WTC11 (cell line): ENCODE data around the gene NDRG3. TPM values are rescaled to one million over a fixed set of nuclear protein-coding genes. Genes with fewer than 3 reads are reported as not detected.
A peak's percentile ranks its signal among the peaks of the same experiment; 100 is the strongest.

ENCODE experiments used
- ATAC-seq: fragments of 200-7000 bp; cut with Tn5 transposase; 2 replicates; pipeline ENCODE4 v1.10.0; 2021; ENCODE audit warnings: mild to moderate bottlenecking, moderate library complexity
- CTCF ChIA-PET: fragments of 300-600 bp; sonication (Branson Sonifier 250); formaldehyde crosslinking; loops from one replicate; lab custom pipeline; 2021; ENCODE audit warnings: antibody characterized with exemption; lab: Charles Lee
- POLR2A ChIA-PET: fragments of 350-600 bp; sonication (Branson Sonifier 250); formaldehyde crosslinking; loops from one replicate; lab custom pipeline; 2021; ENCODE audit warnings: antibody characterized with exemption; lab: Charles Lee
- DNase-seq: peaks from one replicate; pipeline ENCODE4 v3.0.0; 2021; ENCODE audit warnings: low spot score
- H3K27ac Mint-ChIP-seq: 2 replicates; pipeline ENCODE4 v1.8.0; 2021; ENCODE audit warnings: mixed read lengths
- H3K27me3 Mint-ChIP-seq: 2 replicates; pipeline ENCODE4 v1.8.0; 2021; ENCODE audit warnings: low read depth, mild to moderate bottlenecking, moderate library complexity, mixed read lengths
- H3K36me3 Mint-ChIP-seq: 2 replicates; pipeline ENCODE4 v1.8.0; 2021; ENCODE audit warnings: mixed read lengths
- H3K4me1 Mint-ChIP-seq: 2 replicates; pipeline ENCODE4 v1.8.0; 2022; ENCODE audit warnings: mixed read lengths
- H3K4me3 Mint-ChIP-seq: 2 replicates; pipeline ENCODE4 v1.8.0; 2021; ENCODE audit warnings: mild to moderate bottlenecking, moderate library complexity, mixed read lengths
- H3K9me3 Mint-ChIP-seq: 2 replicates; pipeline ENCODE4 v1.8.0; 2021; ENCODE audit warnings: mixed read lengths
- ATF3 ChIP-seq: sonication (generic); formaldehyde crosslinking; conservative IDR thresholded peaks from 2 replicates; pipeline ENCODE4 v1.8.1; 2022; ENCODE audit warnings: mild to moderate bottlenecking, missing genetic modification reagents
- E2F1 ChIP-seq: sonication (generic); formaldehyde crosslinking; IDR thresholded peaks from 2 replicates; pipeline ENCODE4 v1.8.0; 2022; ENCODE audit warnings: mild to moderate bottlenecking, missing genetic modification reagents
- E2F4 ChIP-seq: sonication (generic); formaldehyde crosslinking; IDR thresholded peaks from 2 replicates; pipeline ENCODE4 v1.8.1; 2022; ENCODE audit warnings: low read depth, mild to moderate bottlenecking, moderate library complexity, missing genetic modification reagents, borderline replicate concordance
- ESRRA ChIP-seq: sonication (generic); formaldehyde crosslinking; IDR thresholded peaks from 2 replicates; pipeline ENCODE4 v1.8.1; 2022; ENCODE audit warnings: mild to moderate bottlenecking, missing genetic modification reagents, borderline replicate concordance
- FOXP1 ChIP-seq: sonication (generic); formaldehyde crosslinking; IDR thresholded peaks from 2 replicates; pipeline ENCODE4 v1.8.0; 2022; ENCODE audit warnings: missing genetic modification reagents, mild to moderate bottlenecking, moderate library complexity, borderline replicate concordance
- GRHL2 ChIP-seq: fragments of 250-450 bp; sonication (Bioruptor Pico); IDR thresholded peaks from 2 replicates; pipeline ENCODE4 v1.8.0; 2022; ENCODE audit warnings: mild to moderate bottlenecking, moderate library complexity; ENCODE audit not compliant: insufficient replicate concordance, severe bottlenecking
- GTF2I ChIP-seq: fragments of 250-450 bp; sonication (Bioruptor Pico); conservative IDR thresholded peaks from 2 replicates; pipeline ENCODE4 v1.4.0; 2021; ENCODE audit warnings: mild to moderate bottlenecking
- HMGA2 ChIP-seq: fragments of 250-450 bp; sonication (Bioruptor Pico); IDR thresholded peaks from 2 replicates; pipeline ENCODE4 v1.4.0; 2021; ENCODE audit warnings: mild to moderate bottlenecking, moderate library complexity
- MXD4 ChIP-seq: fragments of 250-450 bp; sonication (Bioruptor Pico); IDR thresholded peaks from 2 replicates; pipeline ENCODE4 v1.8.0; 2021; ENCODE audit warnings: mild to moderate bottlenecking, moderate library complexity, borderline replicate concordance
- STAT6 ChIP-seq: sonication (generic); formaldehyde crosslinking; conservative IDR thresholded peaks from 2 replicates; pipeline ENCODE4 v1.8.1; 2023; ENCODE audit warnings: mild to moderate bottlenecking, low read depth, missing genetic modification reagents, moderate library complexity
- TEAD1 ChIP-seq: sonication (generic); formaldehyde crosslinking; IDR thresholded peaks from 2 replicates; pipeline ENCODE4 v1.8.0; 2022; ENCODE audit warnings: mild to moderate bottlenecking, missing genetic modification reagents
- ZMAT4 ChIP-seq: fragments of 250-450 bp; sonication (Bioruptor Pico); IDR thresholded peaks from 2 replicates; pipeline ENCODE4 v1.9.0; 2021; ENCODE audit warnings: mild to moderate bottlenecking
- ZNF232 ChIP-seq: sonication (generic); formaldehyde crosslinking; IDR thresholded peaks from 2 replicates; pipeline ENCODE4 v1.8.0; 2022; ENCODE audit warnings: mild to moderate bottlenecking, missing genetic modification reagents
- ZNF396 ChIP-seq: fragments of 250-450 bp; sonication (Bioruptor Pico); IDR thresholded peaks from 2 replicates; pipeline ENCODE4 v1.8.0; 2021; ENCODE audit warnings: mild to moderate bottlenecking, moderate library complexity, borderline replicate concordance
- ZNF425 ChIP-seq: fragments of 250-450 bp; sonication (Bioruptor Pico); conservative IDR thresholded peaks from 2 replicates; pipeline ENCODE4 v1.9.0; 2021; ENCODE audit warnings: mild to moderate bottlenecking
- total RNA-seq: library from RNA; stranded (reverse); gene quantifications from 3 replicates; pipeline ENCODE4 v1.2.3, GENCODE V29; 2021
- TF ChIP-seq, protein P1 (sequence below): sonication (generic); formaldehyde crosslinking; IDR thresholded peaks from 2 replicates; pipeline ENCODE4 v1.8.1; 2022; ENCODE audit warnings: mild to moderate bottlenecking, moderate library complexity, missing genetic modification reagents
- TF ChIP-seq, protein P2 (sequence below): sonication (generic); formaldehyde crosslinking; IDR thresholded peaks from 2 replicates; pipeline ENCODE4 v1.8.1; 2022; ENCODE audit warnings: mild to moderate bottlenecking, missing genetic modification reagents, moderate library complexity, borderline replicate concordance
- TF ChIP-seq, protein P3 (sequence below): sonication (generic); formaldehyde crosslinking; IDR thresholded peaks from 2 replicates; pipeline ENCODE4 v1.8.1; 2022; ENCODE audit warnings: missing genetic modification reagents, borderline replicate concordance

The NDRG3 gene
- total RNA-seq, 1 experiment from 2014 or later = 27.0 TPM

- TF ChIP-seq ZNF425 (CRISPR knock-in tag) (no peak), GTF2I (0 out of 2 replicates have a peak, but pooled peaks have one; percentile 43), FOXP1 (CRISPR knock-in tag) (peak; percentile 33; the same call in 1 of the 2 replicates), GRHL2 (CRISPR knock-in tag) (no peak), MXD4 (CRISPR knock-in tag) (no peak), TEAD1 (CRISPR knock-in tag) (no peak), ZNF396 (CRISPR knock-in tag) (no peak), ESRRA (CRISPR knock-in tag) (0 out of 2 replicates have a peak, but pooled peaks have one; percentile 49), E2F4 (CRISPR knock-in tag) (no peak), ZNF232 (CRISPR knock-in tag) (no peak)
- TF ChIP-seq, protein P1, sequence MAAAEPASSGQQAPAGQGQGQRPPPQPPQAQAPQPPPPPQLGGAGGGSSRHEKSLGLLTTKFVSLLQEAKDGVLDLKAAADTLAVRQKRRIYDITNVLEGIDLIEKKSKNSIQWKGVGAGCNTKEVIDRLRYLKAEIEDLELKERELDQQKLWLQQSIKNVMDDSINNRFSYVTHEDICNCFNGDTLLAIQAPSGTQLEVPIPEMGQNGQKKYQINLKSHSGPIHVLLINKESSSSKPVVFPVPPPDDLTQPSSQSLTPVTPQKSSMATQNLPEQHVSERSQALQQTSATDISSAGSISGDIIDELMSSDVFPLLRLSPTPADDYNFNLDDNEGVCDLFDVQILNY (CRISPR knock-in tag) = no peak
- TF ChIP-seq, protein P2, sequence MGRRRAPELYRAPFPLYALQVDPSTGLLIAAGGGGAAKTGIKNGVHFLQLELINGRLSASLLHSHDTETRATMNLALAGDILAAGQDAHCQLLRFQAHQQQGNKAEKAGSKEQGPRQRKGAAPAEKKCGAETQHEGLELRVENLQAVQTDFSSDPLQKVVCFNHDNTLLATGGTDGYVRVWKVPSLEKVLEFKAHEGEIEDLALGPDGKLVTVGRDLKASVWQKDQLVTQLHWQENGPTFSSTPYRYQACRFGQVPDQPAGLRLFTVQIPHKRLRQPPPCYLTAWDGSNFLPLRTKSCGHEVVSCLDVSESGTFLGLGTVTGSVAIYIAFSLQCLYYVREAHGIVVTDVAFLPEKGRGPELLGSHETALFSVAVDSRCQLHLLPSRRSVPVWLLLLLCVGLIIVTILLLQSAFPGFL (CRISPR knock-in tag) = no peak
These were observed 510 bp downstream of the NDRG3 start (continued) for GRCh38 chr20:36745234-36745926.

GRCh38 chr20:36744764-36745191 is 1.1 kb downstream of the NDRG3 start:
- H3K9me3 Mint-ChIP-seq = no peaks in the 10 kb centered on the region
- H3K4me1 Mint-ChIP-seq = peaks cover 20% of the 10 kb centered on the region
- peak overlapping the region; percentile 93 for H3K4me3 Mint-ChIP-seq
- TF ChIP-seq HMGA2 (no peak), ATF3 (CRISPR knock-in tag) (no peak), ZMAT4 (no peak)
- POLR2A ChIA-PET = interaction anchor here (0.8 to 2.2 kb wide), 3 partner anchors 14 to 68 kb away, joined by 3 to 7 read pairs (median 7); no protein-coding TSS in a partner anchor
- H3K27ac Mint-ChIP-seq = 0 out of 2 replicates have a peak overlapping the region, but pooled peaks have one; percentile 77
- H3K27me3 Mint-ChIP-seq = no peaks in the 10 kb centered on the region
- CTCF ChIA-PET = interaction anchor here (0.5 to 3.8 kb wide), 12 partner anchors 9 to 139 kb away, joined by 3 to 47 read pairs (median 4); partner anchors contain the start of genes DSN1 and RAB5IF
- H3K36me3 Mint-ChIP-seq = no peaks in the 10 kb centered on the region
- DNase-seq = no peak
- peak; percentile 4; the same call in 1 of the 2 replicates for ATAC-seq

GRCh38 chr20:36744243-36744642 is 1.6 kb downstream of the NDRG3 start:
- Mint-ChIP-seq H3K4me1 (peaks cover 20% of the 10 kb centered on the region), H3K27ac (peak overlapping the region; percentile 36), H3K27me3 (no peaks in the 10 kb centered on the region), H3K36me3 (no peaks in the 10 kb centered on the region), H3K9me3 (no peaks in the 10 kb centered on the region), H3K4me3 (peak overlapping the region; percentile 93)
- ATAC-seq = no peak
- ChIA-PET CTCF (interaction anchor here (0.5 to 3.8 kb wide), 10 partner anchors 8 to 289 kb away, joined by 3 to 47 read pairs (median 6); partner anchors contain the start of genes DSN1 and RAB5IF), POLR2A (interaction anchor here (0.6 to 1.1 kb wide), 3 partner anchors 13 to 47 kb away, joined by 3 to 7 read pairs (median 3); partner anchors contain the start of gene DSN1)
- DNase-seq = no peak
- TF ChIP-seq ZNF232 (CRISPR knock-in tag) = no peak
- TF ChIP-seq STAT6 = no peak
- TF ChIP-seq E2F1 (CRISPR knock-in tag) = no peak
- no peak for TF ChIP-seq ZNF396 (CRISPR knock-in tag)
- TF ChIP-seq GTF2I = no peak
- TF ChIP-seq, protein P3, sequence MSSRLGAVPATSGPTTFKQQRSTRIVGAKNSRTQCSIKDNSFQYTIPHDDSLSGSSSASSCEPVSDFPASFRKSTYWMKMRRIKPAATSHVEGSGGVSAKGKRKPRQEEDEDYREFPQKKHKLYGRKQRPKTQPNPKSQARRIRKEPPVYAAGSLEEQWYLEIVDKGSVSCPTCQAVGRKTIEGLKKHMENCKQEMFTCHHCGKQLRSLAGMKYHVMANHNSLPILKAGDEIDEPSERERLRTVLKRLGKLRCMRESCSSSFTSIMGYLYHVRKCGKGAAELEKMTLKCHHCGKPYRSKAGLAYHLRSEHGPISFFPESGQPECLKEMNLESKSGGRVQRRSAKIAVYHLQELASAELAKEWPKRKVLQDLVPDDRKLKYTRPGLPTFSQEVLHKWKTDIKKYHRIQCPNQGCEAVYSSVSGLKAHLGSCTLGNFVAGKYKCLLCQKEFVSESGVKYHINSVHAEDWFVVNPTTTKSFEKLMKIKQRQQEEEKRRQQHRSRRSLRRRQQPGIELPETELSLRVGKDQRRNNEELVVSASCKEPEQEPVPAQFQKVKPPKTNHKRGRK (CRISPR knock-in tag) = no peak
